Muscle of leg (tissue), 16 donors: Measurements from ENCODE around the gene SLC10A3. TPM values are rescaled to one million over a fixed set of nuclear protein-coding genes. Genes with fewer than 3 reads are reported as not detected.
A peak's percentile ranks its signal among the peaks of the same experiment; 100 is the strongest.

Source experiments
- DNase-seq: peaks from one replicate; pipeline ENCODE4 v3.0.0; 2013
- H3K27ac ChIP-seq: one replicate; pipeline ENCODE4 v1.5.1; 2013; ENCODE audit warnings: mild to moderate bottlenecking, low read length, control low read depth
- H3K27me3 ChIP-seq: one replicate; pipeline ENCODE4 v1.6.1; 2013; ENCODE audit warnings: low read length; ENCODE audit not compliant: control insufficient read depth, insufficient read depth
- H3K36me3 ChIP-seq: one replicate; pipeline ENCODE4 v1.6.1; 2013; ENCODE audit warnings: low read length; ENCODE audit not compliant: control insufficient read depth, insufficient read depth
- H3K4me1 ChIP-seq: one replicate; pipeline ENCODE4 v1.6.1; 2013; ENCODE audit warnings: low read length; ENCODE audit not compliant: control insufficient read depth, insufficient read depth
- H3K4me3 ChIP-seq: one replicate; pipeline ENCODE4 v1.5.1; 2013; ENCODE audit warnings: low read length, control low read depth
- H3K9me3 ChIP-seq: replicated peaks from 2 replicates; pipeline ENCODE4 v1.6.1; 2013; ENCODE audit warnings: low read depth, low read length; ENCODE audit not compliant: control insufficient read depth
- WGBS: methylation state at CpG from one replicate; pipeline ENCODE4 v1.1.5; 2013; ENCODE audit warnings: missing lambda C conversion rate; ENCODE audit not compliant: insufficient coverage; 5-methylcytosine and 5-hydroxymethylcytosine counted together
- long read RNA-seq, 11 donors: transcript quantifications; one replicate each; lab custom pipeline, GENCODE V29; 2026
- polyA plus RNA-seq, 8 donors: library from polyadenylated mRNA; unstranded; fragments of 120-200 nt; gene quantifications; one replicate each; pipeline versions ENCODE4 v1.2.1 to v1.2.3, GENCODE V29; 2013; ENCODE audit warnings: inconsistent platforms in 1 of 8, low replicate concordance in 1 of 8; ENCODE audit not compliant: insufficient read length in 8 of 8, insufficient read depth in 1 of 8
- total RNA-seq: library from RNA; stranded (reverse); fragments of 120-200 nt; gene quantifications from one replicate; pipeline ENCODE4 v1.2.4, GENCODE V29; 2013

The SLC10A3 gene, protein sequence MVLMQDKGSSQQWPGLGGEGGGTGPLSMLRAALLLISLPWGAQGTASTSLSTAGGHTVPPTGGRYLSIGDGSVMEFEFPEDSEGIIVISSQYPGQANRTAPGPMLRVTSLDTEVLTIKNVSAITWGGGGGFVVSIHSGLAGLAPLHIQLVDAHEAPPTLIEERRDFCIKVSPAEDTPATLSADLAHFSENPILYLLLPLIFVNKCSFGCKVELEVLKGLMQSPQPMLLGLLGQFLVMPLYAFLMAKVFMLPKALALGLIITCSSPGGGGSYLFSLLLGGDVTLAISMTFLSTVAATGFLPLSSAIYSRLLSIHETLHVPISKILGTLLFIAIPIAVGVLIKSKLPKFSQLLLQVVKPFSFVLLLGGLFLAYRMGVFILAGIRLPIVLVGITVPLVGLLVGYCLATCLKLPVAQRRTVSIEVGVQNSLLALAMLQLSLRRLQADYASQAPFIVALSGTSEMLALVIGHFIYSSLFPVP
- total RNA-seq: 7.8 TPM
- polyA plus RNA-seq: 10 to 100 TPM; 10.4 to 17.9 (median 13.3) TPM
- long read RNA-seq, donor 1, partial matches to known transcripts: 0 of 2 reads
- long read RNA-seq, donor 1, other reads (novel, unspliced or antisense): 0 of 2 reads
- long read RNA-seq, donor 2: 0 reads
- long read RNA-seq, donor 3, transcript SLC10A3-201 (2 exons, 2,161 nt): major isoform, 8 of 8 reads
- long read RNA-seq, donor 3, partial matches to known transcripts: 0 of 8 reads
- long read RNA-seq, donor 3, other reads (novel, unspliced or antisense): 0 of 8 reads
- long read RNA-seq, donor 4, partial matches to known transcripts: 0 of 3 reads
- long read RNA-seq, donor 4, other reads (novel, unspliced or antisense): 0 of 3 reads
- long read RNA-seq, donor 5, transcript SLC10A3-201 (2 exons, 2,161 nt): major isoform, 7 of 7 reads
- long read RNA-seq, donor 5, partial matches to known transcripts: 0 of 7 reads
- long read RNA-seq, donor 5, other reads (novel, unspliced or antisense): 0 of 7 reads
- long read RNA-seq, donor 6, transcript SLC10A3-201 (2 exons, 2,161 nt): major isoform, 9 of 9 reads
- long read RNA-seq, donor 6, partial matches to known transcripts: 0 of 9 reads
- long read RNA-seq, donor 6, other reads (novel, unspliced or antisense): 0 of 9 reads
- long read RNA-seq, donor 7, partial matches to known transcripts: 6 of 9 reads
- long read RNA-seq, donor 7, other reads (novel, unspliced or antisense): 0 of 9 reads
- long read RNA-seq, donor 8, partial matches to known transcripts: 0 of 1 reads
- long read RNA-seq, donor 8, other reads (novel, unspliced or antisense): 0 of 1 reads
- long read RNA-seq, donor 9, partial matches to known transcripts: 0 of 4 reads
- long read RNA-seq, donor 9, other reads (novel, unspliced or antisense): 0 of 4 reads
- long read RNA-seq, donor 10: 0 reads
- long read RNA-seq, donor 11, partial matches to known transcripts: 0 of 2 reads
- long read RNA-seq, donor 11, other reads (novel, unspliced or antisense): 0 of 2 reads

DNA sequence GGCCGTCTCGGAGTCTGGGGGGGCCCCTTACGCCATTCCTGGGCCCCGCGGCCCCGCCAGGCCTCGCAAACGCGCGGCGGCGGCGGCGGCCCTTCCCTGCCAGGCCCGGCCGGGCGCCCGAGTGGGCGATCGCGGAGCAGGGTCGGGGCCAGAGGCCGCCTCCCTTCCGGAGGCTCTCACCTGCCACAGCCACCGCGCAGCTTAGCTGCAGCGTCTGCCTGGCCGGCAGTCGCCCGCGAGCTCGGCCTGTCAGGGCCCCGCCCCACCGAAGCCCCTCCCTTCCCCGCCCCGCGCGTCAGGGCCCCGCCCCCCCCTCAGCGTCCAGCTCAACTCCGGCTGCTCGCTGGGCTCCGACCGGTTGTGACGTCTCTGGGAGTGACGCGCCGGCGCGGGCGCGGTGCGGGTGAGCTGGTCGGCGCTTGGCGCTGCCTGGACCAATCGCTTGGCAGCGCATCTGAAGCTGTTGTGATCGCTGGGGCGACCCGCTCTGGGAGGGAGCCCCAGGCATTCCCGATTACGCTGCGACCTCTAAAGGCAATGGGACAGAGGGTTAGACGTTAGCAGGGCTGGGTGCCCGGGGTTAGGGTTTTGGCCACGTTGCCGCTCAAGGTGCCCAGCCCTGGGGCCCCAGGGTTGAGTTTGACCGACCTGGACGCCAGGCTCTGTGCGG lies at the start of gene SLC10A3:
Gene SLC10A3, minus strand, starts transcription at position 216 of the 670 bp plus-strand sequence. CDS start 1,689 bp downstream, outside the sequence.
- H3K36me3 ChIP-seq: peaks cover 4% of the 10 kb centered on the region
- DNase-seq: peak; percentile 96
- peaks cover 16% of the 10 kb centered on the region for H3K4me1 ChIP-seq
- H3K27me3 ChIP-seq: no peaks in the 10 kb centered on the region
- WGBS: 22% methylated on average over 61 of the region's 71 CpGs
- H3K4me3 ChIP-seq: peak within 1 kb of the TSS; percentile 78
- H3K9me3 ChIP-seq: no peaks in the 10 kb centered on the region
- H3K27ac ChIP-seq: peak within 1 kb of the TSS; percentile 96

GRCh38 chrX:154539077-154539476 lies 48.6 kb upstream of the SLC10A3 start:
- Histone ChIP-seq H3K27me3 (no peaks in the 10 kb centered on the region), H3K9me3 (no peaks in the 10 kb centered on the region), H3K27ac (no peak overlapping the region), H3K36me3 (peaks cover 13% of the 10 kb centered on the region), H3K4me1 (peaks cover 6% of the 10 kb centered on the region), H3K4me3 (no peak overlapping the region)
- 81% methylated on average over 7 of the region's 8 CpGs for WGBS
- DNase-seq: no peak

GRCh38 chrX:154535892-154536291 lies 45.5 kb upstream of the SLC10A3 start:
- Histone ChIP-seq H3K9me3 (no peaks in the 10 kb centered on the region), H3K27ac (no peak overlapping the region), H3K4me3 (no peak overlapping the region), H3K36me3 (peaks cover 23% of the 10 kb centered on the region), H3K4me1 (peaks cover 6% of the 10 kb centered on the region), H3K27me3 (no peaks in the 10 kb centered on the region)
- no peak for DNase-seq
- WGBS: 92% methylated on average over 7 of the region's 9 CpGs

GRCh38 chrX:154534526-154535322 lies 44.3 kb upstream of the SLC10A3 start:
- no peak overlapping the region for H3K27ac ChIP-seq
- peaks cover 6% of the 10 kb centered on the region for H3K4me1 ChIP-seq
- no peak overlapping the region for H3K4me3 ChIP-seq
- DNase-seq: peak; percentile 90
- no peaks in the 10 kb centered on the region for H3K27me3 ChIP-seq
- peaks cover 23% of the 10 kb centered on the region for H3K36me3 ChIP-seq
- H3K9me3 ChIP-seq: no peaks in the 10 kb centered on the region
- 25% methylated on average over 29 of the region's 34 CpGs for WGBS

DNA sequence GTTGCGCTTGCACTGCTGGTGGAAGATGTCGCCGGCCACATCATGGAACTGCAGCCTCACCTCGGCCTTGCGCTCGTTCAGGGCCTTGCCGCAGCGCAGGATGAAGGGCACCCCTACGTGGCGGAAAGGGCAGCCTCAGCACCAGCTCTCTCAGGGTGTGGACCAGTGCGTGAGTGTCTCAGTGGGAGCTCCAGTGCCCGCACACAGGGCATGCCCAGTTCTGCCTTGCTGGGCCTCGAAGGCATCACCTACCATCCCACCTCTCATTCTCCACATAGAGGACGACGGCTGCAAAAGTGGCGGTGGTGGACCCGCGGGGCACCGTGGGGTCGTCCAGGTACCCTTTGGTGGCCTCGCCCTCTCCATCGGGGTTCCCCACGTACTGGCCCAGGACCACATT lies 42.3 kb upstream of the SLC10A3 start:
- 92% methylated on average over 23 of the region's 23 CpGs for WGBS
- no peak overlapping the region for H3K4me3 ChIP-seq

GRCh38 chrX:154531626-154532025 lies 41.2 kb upstream of the SLC10A3 start:
- no peaks in the 10 kb centered on the region for H3K27me3 ChIP-seq

More for the DNA sequence above, 42.3 kb upstream of the SLC10A3 start:
- H3K27me3 ChIP-seq: no peaks in the 10 kb centered on the region
- no peak for DNase-seq
- no peaks in the 10 kb centered on the region for H3K9me3 ChIP-seq
- H3K36me3 ChIP-seq: peaks cover 23% of the 10 kb centered on the region
- H3K27ac ChIP-seq: no peak overlapping the region
- H3K4me1 ChIP-seq: peaks cover 6% of the 10 kb centered on the region

GRCh38 chrX:154530286-154530685 lies 39.9 kb upstream of the SLC10A3 start:
- DNase-seq: no peak
- Histone ChIP-seq H3K4me3 (no peak overlapping the region), H3K27me3 (no peaks in the 10 kb centered on the region), H3K36me3 (peaks cover 19% of the 10 kb centered on the region), H3K9me3 (no peaks in the 10 kb centered on the region), H3K27ac (no peak overlapping the region), H3K4me1 (peaks cover 19% of the 10 kb centered on the region)
- 80% methylated on average over 11 of the region's 11 CpGs for WGBS

More at GRCh38 chrX:154531626-154532025, 41.2 kb upstream of the SLC10A3 start:
- WGBS: 77% methylated on average over 5 of the region's 16 CpGs
- Histone ChIP-seq H3K36me3 (peaks cover 23% of the 10 kb centered on the region), H3K4me3 (no peak overlapping the region), H3K9me3 (no peaks in the 10 kb centered on the region), H3K27ac (no peak overlapping the region), H3K4me1 (peaks cover 15% of the 10 kb centered on the region)
- DNase-seq: peak; percentile 46

DNA sequence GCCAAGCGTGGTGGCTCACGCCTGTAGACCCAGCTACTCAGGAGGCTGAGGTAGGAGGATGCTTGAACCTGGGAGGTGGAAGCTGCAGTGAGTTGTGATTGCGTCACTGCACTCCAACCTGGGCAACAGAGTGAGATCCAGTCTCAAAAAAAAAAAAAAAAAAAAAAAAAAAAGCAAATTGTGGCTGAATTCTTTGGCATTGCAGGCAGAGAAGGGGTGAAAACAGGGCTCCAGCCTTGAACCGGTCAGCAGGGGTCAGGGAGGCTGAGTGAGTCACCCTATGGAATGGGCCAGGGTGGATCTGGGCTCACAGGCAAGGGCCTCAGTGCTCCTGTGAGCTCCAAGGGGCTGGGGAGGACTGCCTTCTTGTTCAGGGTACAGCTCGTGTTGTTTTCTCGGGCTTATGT lies 38.8 kb upstream of the SLC10A3 start:
- Histone ChIP-seq H3K27ac (no peak overlapping the region), H3K36me3 (peaks cover 16% of the 10 kb centered on the region), H3K4me3 (no peak overlapping the region), H3K27me3 (no peaks in the 10 kb centered on the region), H3K4me1 (peaks cover 14% of the 10 kb centered on the region), H3K9me3 (no peaks in the 10 kb centered on the region)
- DNase-seq: no peak
- WGBS: 67% methylated on average over 3 of the region's 6 CpGs
